Keratinocyte (primary cell): ENCODE results near the gene NEK8. TPM values are rescaled to one million over a fixed set of nuclear protein-coding genes. Genes with fewer than 3 reads are reported as not detected.

ENCODE experiments used
- DNase-seq: peaks from one replicate; pipeline ENCODE4 v3.0.0-alpha.2; 2011; ENCODE audit warnings: low read depth, missing footprints, low spot score
- FAIRE-seq: peaks from 2 replicates; lab custom pipeline; 2011; peaks lifted over from hg19 to GRCh38; lab: Jason Lieb, UNC
- H2AFZ ChIP-seq: 2 replicates; pipeline ENCODE4 v1.6.0; 2012; ENCODE audit warnings: low read length, control low read depth, inconsistent platforms; ENCODE audit not compliant: control insufficient read depth
- H3K27ac ChIP-seq: 2 replicates; pipeline ENCODE4 v1.5.1; 2011; ENCODE audit warnings: low read length; ENCODE audit not compliant: control insufficient read depth, insufficient read depth
- H3K27me3 ChIP-seq: 3 replicates; pipeline ENCODE4 v1.6.0; 2011; ENCODE audit warnings: low read length; ENCODE audit not compliant: control insufficient read depth, insufficient read depth; ENCODE audit errors: extremely low read depth
- H3K36me3 ChIP-seq, 2 experiments: 2 replicates in 1 of 2; 3 replicates in 1 of 2; pipeline ENCODE4 v1.5.1; 2011; ENCODE audit warnings: low read length in 2 of 2, mild to moderate bottlenecking in 1 of 2; ENCODE audit not compliant: control insufficient read depth in 2 of 2, insufficient read depth in 2 of 2; ENCODE audit errors: extremely low read depth in 1 of 2
- H3K4me1 ChIP-seq: 3 replicates; pipeline ENCODE4 v1.5.1; 2011; ENCODE audit warnings: low read length; ENCODE audit not compliant: control insufficient read depth, insufficient read depth; ENCODE audit errors: extremely low read depth
- H3K4me2 ChIP-seq: 3 replicates; pipeline ENCODE4 v1.6.0; 2011; ENCODE audit warnings: low read depth, low read length; ENCODE audit not compliant: control insufficient read depth, insufficient read depth; ENCODE audit errors: extremely low read depth
- H3K4me3 ChIP-seq, 3 experiments: fragments of 200-600 bp in 1 of 3; sonication (generic) in 1 of 3; 2 replicates in 2 of 3; 3 replicates in 1 of 3; pipeline ENCODE4 v1.5.1; 2011 to 2016; ENCODE audit warnings: low read length in 3 of 3, mild to moderate bottlenecking in 3 of 3, control low read depth in 2 of 3, inconsistent platforms in 1 of 3, low read depth in 1 of 3, mixed read lengths in 1 of 3, mixed run types in 1 of 3, moderate library complexity in 1 of 3; ENCODE audit not compliant: control insufficient read depth in 2 of 3, insufficient read depth in 2 of 3; ENCODE audit errors: extremely low read depth in 1 of 3
- H3K79me2 ChIP-seq: 2 replicates; pipeline ENCODE4 v1.6.0; 2012; ENCODE audit warnings: low read length; ENCODE audit not compliant: control insufficient read depth, insufficient read depth
- H3K9ac ChIP-seq: 3 replicates; pipeline ENCODE4 v1.6.0; 2011; ENCODE audit warnings: low read length; ENCODE audit not compliant: control insufficient read depth, insufficient read depth; ENCODE audit errors: extremely low read depth
- H3K9me1 ChIP-seq: 3 replicates; pipeline ENCODE4 v1.6.0; 2011; ENCODE audit warnings: low read length; ENCODE audit not compliant: control insufficient read depth, insufficient read depth; ENCODE audit errors: extremely low read depth
- H3K9me3 ChIP-seq: 2 replicates; pipeline ENCODE4 v1.5.1; 2012; ENCODE audit warnings: low read depth, low read length; ENCODE audit not compliant: control insufficient read depth
- H4K20me1 ChIP-seq: 3 replicates; pipeline ENCODE4 v1.6.0; 2011; ENCODE audit warnings: low read length; ENCODE audit not compliant: control insufficient read depth, insufficient read depth; ENCODE audit errors: extremely low read depth
- CTCF ChIP-seq, 3 experiments: IDR thresholded peaks in 1 of 3; conservative IDR thresholded peaks in 1 of 3; optimal IDR thresholded peaks in 1 of 3; 2 replicates in 2 of 3; 3 replicates in 1 of 3; pipeline versions ENCODE3 to v1.5.1; 2011; ENCODE audit warnings: low read length in 3 of 3, mild to moderate bottlenecking in 3 of 3, moderate library complexity in 2 of 3, control low read depth in 1 of 3, inconsistent platforms in 1 of 3; ENCODE audit not compliant: insufficient read depth in 2 of 3; ENCODE audit errors: extremely low read depth in 1 of 3
- EZH2 ChIP-seq: IDR thresholded peaks from one replicate; pipeline ENCODE4 v1.6.1; 2012; ENCODE audit warnings: inconsistent platforms, mild to moderate bottlenecking, low read length, moderate library complexity
- dilution Hi-C: fragments of 300-500 bp; cut with MboI; formaldehyde crosslinking; loops from one replicate; pipeline ENCODE4 v1.7.0; 2020; ENCODE audit warnings: low sequenced_read_pairs; ENCODE audit not compliant: extremely low pct_ligation_motif_present
- polyA plus RNA-seq, 5 experiments: library from polyadenylated mRNA; depleted of rRNA in 3 of 5; stranded (reverse) in 3 of 5; stranded (forward) in 1 of 5; unstranded in 1 of 5; fragments of >200 nt; gene quantifications; 1 replicate in 1 of 5; 2 replicates in 3 of 5; 3 replicates in 1 of 5; pipeline versions ENCODE4 v1.2.1 to v1.2.3, GENCODE V29; 2011 to 2012; ENCODE audit warnings: missing spikeins in 2 of 5, low read depth in 1 of 5, low replicate concordance in 1 of 5

NEK8 gene
- polyA plus RNA-seq, 1 donor (not counting 4 experiments of a cell fraction or from before 2014, with no cell fraction given) = 4.1 TPM

- H3K9ac ChIP-seq = no peak overlapping the region
- H3K9me1 ChIP-seq = no peaks in the 10 kb centered on the region
- H3K27me3 ChIP-seq = no peaks in the 10 kb centered on the region
- H3K4me2 ChIP-seq = no peak overlapping the region
- FAIRE-seq (no peak), DNase-seq (no peak)
- no peaks in the 10 kb centered on the region for H3K9me3 ChIP-seq
- dilution Hi-C loops = no loop called here
- H2AFZ ChIP-seq = no peak overlapping the region
- no peak overlapping the region for H3K4me3 ChIP-seq
- TF ChIP-seq EZH2 (no peak), CTCF (optimal IDR thresholded peaks at IDR 0.05 in 1 of 3, IDR thresholded peaks at IDR 0.05 in 1 of 3, conservative IDR thresholded peaks at IDR 0.05 in 1 of 3; ENCODE audit: extremely low read depth in 1 of 3, insufficient read depth in 2 of 3, low read length in 3 of 3) (no peak)
- H4K20me1 ChIP-seq = no peaks in the 10 kb centered on the region
- H3K27ac ChIP-seq = no peak overlapping the region
- no peaks in the 10 kb centered on the region for H3K79me2 ChIP-seq
- H3K36me3 ChIP-seq = peaks cover 46 to 51% of the 10 kb centered on the region in 2 experiments
- H3K4me1 ChIP-seq = no peaks in the 10 kb centered on the region
Observed at GRCh38 chr17:28702026-28702751, 26.4 kb upstream of the NEK8 start.

GRCh38 chr17:28702752-28703150 is 25.8 kb upstream of the NEK8 start:
- FAIRE-seq = no peak

More at GRCh38 chr17:28702752-28703150, 25.8 kb upstream of the NEK8 start:
- peaks cover 41 to 49% of the 10 kb centered on the region in 2 experiments for H3K36me3 ChIP-seq
- H3K4me3 ChIP-seq = no peak overlapping the region
- no peak overlapping the region for H3K4me2 ChIP-seq
- no peak overlapping the region for H3K9ac ChIP-seq
- no peak overlapping the region for H2AFZ ChIP-seq
- H3K9me3 ChIP-seq = no peaks in the 10 kb centered on the region
- no peaks in the 10 kb centered on the region for H3K4me1 ChIP-seq
- no peaks in the 10 kb centered on the region for H3K9me1 ChIP-seq
- H3K79me2 ChIP-seq = no peaks in the 10 kb centered on the region
- TF ChIP-seq EZH2 = no peak
- TF ChIP-seq CTCF (optimal IDR thresholded peaks at IDR 0.05 in 1 of 3, IDR thresholded peaks at IDR 0.05 in 1 of 3, conservative IDR thresholded peaks at IDR 0.05 in 1 of 3; ENCODE audit: extremely low read depth in 1 of 3, insufficient read depth in 2 of 3, low read length in 3 of 3) = no peak
- no peak for DNase-seq
- H3K27me3 ChIP-seq = no peaks in the 10 kb centered on the region
- no peaks in the 10 kb centered on the region for H4K20me1 ChIP-seq
- no peak overlapping the region for H3K27ac ChIP-seq
- dilution Hi-C loops = no loop called here
